HepG2 (cell line): ENCODE measurements around the gene EPB41L2. TPM values are rescaled to one million over a fixed set of nuclear protein-coding genes. Genes with fewer than 3 reads are reported as not detected.

Experiments used
- ATAC-seq: fragments of 200-7000 bp; cut with Tn5 transposase; 3 replicates; pipeline ENCODE4 v1.9.1; 2020; ENCODE audit warnings: mild to moderate bottlenecking, moderate library complexity
- BruUV-seq: library from RNA; stranded (reverse); fragments of 400-500 nt; replicated peaks from 2 replicates; lab custom pipeline; 2021; lab: Mats Ljungman, UMichigan
- CTCF ChIA-PET: fragments of 300-600 bp; formaldehyde crosslinking; extraction: SDS; loops from one replicate; lab custom pipeline; 2021; ENCODE audit warnings: low total read pairs, inconsistent platforms, low intra/inter-chr PET ratio; lab: Yijun Ruan, JAX
- POLR2A ChIA-PET: fragments of 350-600 bp; sonication (Branson Sonifier 250); formaldehyde crosslinking; loops from one replicate; lab custom pipeline; 2020; ENCODE audit warnings: antibody characterized with exemption, inconsistent platforms; lab: Yijun Ruan, JAX
- DNase-seq: peaks from one replicate; pipeline ENCODE4 v3.0.0-alpha.2; 2015; ENCODE audit warnings: low spot score
- FAIRE-seq: peaks from 3 replicates; lab custom pipeline; 2011; peaks lifted over from hg19 to GRCh38; lab: Jason Lieb, UNC
- H2AFZ ChIP-seq: one replicate; pipeline ENCODE4 v1.6.1; 2011; ENCODE audit warnings: low read length, inconsistent platforms
- H3K27ac ChIP-seq: fragments of 300-600 bp; 3 replicates; pipeline ENCODE4 v1.8.0; 2011; ENCODE audit warnings: mixed run types, mild to moderate bottlenecking, mixed read lengths, low read length, inconsistent platforms; ENCODE audit not compliant: insufficient read depth; ENCODE audit errors: extremely low read length
- H3K27me3 ChIP-seq, 2 experiments: fragments of 200-600 bp in 1 of 2; 2 replicates in 1 of 2; 3 replicates in 1 of 2; pipeline versions ENCODE4 v1.6.0 to v1.8.0; 2011; ENCODE audit warnings: low read length in 2 of 2, mild to moderate bottlenecking in 2 of 2, moderate library complexity in 2 of 2, inconsistent platforms in 1 of 2; ENCODE audit not compliant: insufficient read depth in 2 of 2, control insufficient read depth in 1 of 2
- H3K36me3 ChIP-seq, 2 experiments: fragments of 200-600 bp in 1 of 2; replicated peaks in 1 of 2; 2 replicates in 1 of 2; 3 replicates in 1 of 2; pipeline versions ENCODE4 v1.5.1 to v1.8.0; 2011; ENCODE audit warnings: low read length in 2 of 2, inconsistent platforms in 1 of 2; ENCODE audit not compliant: insufficient read depth in 2 of 2, control insufficient read depth in 1 of 2
- H3K4me1 ChIP-seq: 2 replicates; pipeline ENCODE4 v1.5.1; 2012; ENCODE audit warnings: low read length, inconsistent platforms; ENCODE audit not compliant: insufficient read depth
- H3K4me2 ChIP-seq: 2 replicates; pipeline ENCODE4 v1.6.0; 2011; ENCODE audit warnings: low read depth, low read length, inconsistent platforms
- H3K4me3 ChIP-seq, 3 experiments: fragments of 200-600 bp in 1 of 3; sonication (generic), shearing (Covaris generic) in 1 of 3; replicated peaks in 1 of 3; 2 replicates each; pipeline ENCODE4 v1.5.1; 2011 to 2016; ENCODE audit warnings: low read length in 3 of 3, inconsistent platforms in 2 of 3, low read depth in 2 of 3, mild to moderate bottlenecking in 2 of 3, control low read depth in 1 of 3, mixed read lengths in 1 of 3; ENCODE audit not compliant: insufficient read depth in 1 of 3
- H3K79me2 ChIP-seq: one replicate; pipeline ENCODE4 v1.6.1; 2011; ENCODE audit warnings: low read length, inconsistent platforms; ENCODE audit not compliant: insufficient read depth
- H3K9ac ChIP-seq: 2 replicates; pipeline ENCODE4 v1.6.0; 2011; ENCODE audit warnings: mild to moderate bottlenecking, low read depth, low read length, inconsistent platforms; ENCODE audit not compliant: insufficient read depth
- H3K9me3 ChIP-seq: 2 replicates; pipeline ENCODE4 v1.5.1; 2012; ENCODE audit warnings: mild to moderate bottlenecking, low read length
- H4K20me1 ChIP-seq: 2 replicates; pipeline ENCODE4 v1.6.0; 2011; ENCODE audit warnings: inconsistent platforms, mild to moderate bottlenecking, low read length, moderate library complexity; ENCODE audit not compliant: insufficient read depth
- DZIP1 ChIP-seq: sonication (generic); formaldehyde crosslinking; IDR thresholded peaks from 2 replicates; pipeline ENCODE4 v1.5.0; 2020; ENCODE audit warnings: mild to moderate bottlenecking, missing genetic modification reagents
- IRF1 ChIP-seq: sonication (generic); formaldehyde crosslinking; IDR thresholded peaks from 2 replicates; pipeline ENCODE4 v1.4.0; 2020; ENCODE audit warnings: low read depth, mild to moderate bottlenecking, missing genetic modification reagents
- IRX3 ChIP-seq: sonication (generic); formaldehyde crosslinking; IDR thresholded peaks from 2 replicates; pipeline ENCODE4 v1.8.1; 2023; ENCODE audit warnings: mild to moderate bottlenecking, low read depth, missing genetic modification reagents, borderline replicate concordance
- SIN3B ChIP-seq: fragments of 150-350 bp; IDR thresholded peaks from 2 replicates; pipeline ENCODE4 v1.6.1; 2014; ENCODE audit warnings: low read length
- TCF7 ChIP-seq: sonication (generic); IDR thresholded peaks from 2 replicates; pipeline ENCODE4 v1.6.1; 2016; ENCODE audit warnings: antibody characterized with exemption, low read depth
- ZNF292 ChIP-seq: sonication (generic); formaldehyde crosslinking; IDR thresholded peaks from 2 replicates; pipeline ENCODE4 v1.8.1; 2022; ENCODE audit warnings: mild to moderate bottlenecking, low read depth, missing genetic modification reagents, borderline replicate concordance
- ZNF318 ChIP-seq: sonication (generic); formaldehyde crosslinking; IDR thresholded peaks from 2 replicates; pipeline ENCODE4 v1.4.0; 2020; ENCODE audit warnings: mild to moderate bottlenecking, missing genetic modification reagents
- ZNF333 ChIP-seq: sonication (generic); formaldehyde crosslinking; IDR thresholded peaks from 2 replicates; pipeline ENCODE4 v1.4.0; 2020; ENCODE audit warnings: mild to moderate bottlenecking, missing genetic modification reagents, borderline replicate concordance
- ZNF530 ChIP-seq: sonication (generic); formaldehyde crosslinking; IDR thresholded peaks from 2 replicates; pipeline ENCODE4 v1.5.0; 2020; ENCODE audit warnings: low read depth, mild to moderate bottlenecking, missing genetic modification reagents
- ZNF552 ChIP-seq: sonication (generic); formaldehyde crosslinking; IDR thresholded peaks from 2 replicates; pipeline ENCODE4 v1.9.0; 2022; ENCODE audit warnings: missing genetic modification reagents, mild to moderate bottlenecking, borderline replicate concordance
- WGBS: methylation state at CpG from one replicate; pipeline ENCODE4 v1.1.6; 2017; ENCODE audit warnings: low lambda C conversion rate; 5-methylcytosine and 5-hydroxymethylcytosine counted together
- in situ Hi-C: cut with HindIII; loops from 2 replicates; pipeline ENCODE4 v1.10.0; 2017; ENCODE audit warnings: low pct_unique_long_range_greater_than_20kb; ENCODE audit not compliant: extremely low pct_ligation_motif_present
- intact Hi-C: fragments of 100-400 bp; cut with micrococcal nuclease; formaldehyde crosslinking; loops from one replicate; pipeline ENCODE4 v1.10.0; 2022; ENCODE audit not compliant: unreplicated experiment
- polyA plus RNA-seq, 8 experiments: library from polyadenylated mRNA; depleted of rRNA in 3 of 8; stranded (reverse) in 7 of 8; unstranded in 1 of 8; fragments of >200 nt; fragmentation: Illumina TruSeq in 4 of 8; extraction: Trizol in 4 of 8; gene quantifications; 2 replicates each; pipeline versions ENCODE4 v1.2.1 to v1.2.3, GENCODE V29; 2011 to 2016; ENCODE audit warnings: low read depth in 4 of 8, missing spikeins in 1 of 8, mixed read lengths in 1 of 8; ENCODE audit not compliant: insufficient read depth in 1 of 8
- total RNA-seq, 5 experiments: library from RNA; depleted of rRNA; stranded (reverse); fragments of >200 nt; fragmentation: Illumina TruSeq; extraction: Trizol; gene quantifications; 2 replicates each; pipeline ENCODE4 v1.2.3, GENCODE V29; 2016; ENCODE audit warnings: low read depth in 1 of 5

EPB41L2 gene
- total and polyA plus RNA-seq, 2 of the 13 experiments (the other 11 are each of a cell fraction or from before 2014, with no cell fraction given), result 41.7 to 56.4 TPM

- TF ChIP-seq ZNF292 (CRISPR knock-in tag) (no peak), SIN3B (no peak), ZNF530 (CRISPR knock-in tag) (no peak)
Measured at GRCh38 chr6:130993292-130993765, 69.7 kb downstream of the EPB41L2 start (continued).

- H2AFZ ChIP-seq, result no peak overlapping the region
- no peak overlapping the region for H3K4me2 ChIP-seq
- 97% methylated on average over 6 of the region's 6 CpGs for WGBS
- no peak overlapping the region for H3K9ac ChIP-seq
- H4K20me1 ChIP-seq, result no peaks in the 10 kb centered on the region
- peaks cover 66% of the 10 kb centered on the region for H3K79me2 ChIP-seq
- no peak overlapping the region for H3K4me3 ChIP-seq
- no TSS peak for BruUV-seq
- in situ Hi-C loops (no loop called here), intact Hi-C loops (no loop called here)
- no peaks in the 10 kb centered on the region; a peak in 1 of 5 replicates for H3K36me3 ChIP-seq
- no peaks in the 10 kb centered on the region for H3K9me3 ChIP-seq
- DNase-seq, result no peak
- H3K27ac ChIP-seq, result no peak overlapping the region
- no peaks in the 10 kb centered on the region for H3K27me3 ChIP-seq
- H3K4me1 ChIP-seq, result peaks cover 45% of the 10 kb centered on the region
- ChIA-PET CTCF (no interaction called here), POLR2A (no interaction called here)
- FAIRE-seq, result no peak
- ATAC-seq, result no peak
- TF ChIP-seq IRF1 (CRISPR knock-in tag) (no peak), TCF7 (no peak), DZIP1 (CRISPR knock-in tag) (no peak), ZNF552 (no peak), ZNF333 (no peak), IRX3 (no peak), ZNF318 (CRISPR knock-in tag) (no peak)
Measured at GRCh38 chr6:130991422-130992137, 71.5 kb downstream of the EPB41L2 start.
